GM21737 (cell line): ENCODE data around the gene RPS6KA2.
"Not testable (repeated sequence)": the region's sequence is repeated elsewhere in the genome, so short reads cannot be mapped to it uniquely, and the experiment has no call there.

Experiments used
- ATAC-seq: cut with Tn5 transposase; IDR thresholded peaks from one replicate; pipeline ENCODE4 v1.9.1; 2021; ENCODE audit warnings: mild to moderate bottlenecking, moderate library complexity; ENCODE audit not compliant: unreplicated experiment

The RPS6KA2 gene

GRCh38 chr6:166636191-166636933 lies 9.3 kb upstream of the RPS6KA2 start:
- no peak for ATAC-seq

GRCh38 chr6:166635013-166635970 lies 8.2 kb upstream of the RPS6KA2 start:
- ATAC-seq = no peak

GRCh38 chr6:166634581-166634980 lies 7.5 kb upstream of the RPS6KA2 start:
- ATAC-seq = not testable (repeated sequence)

GRCh38 chr6:166633732-166634535 lies 6.9 kb upstream of the RPS6KA2 start:
- no peak for ATAC-seq

GRCh38 chr6:166632731-166633130 lies 5.7 kb upstream of the RPS6KA2 start:
- no peak for ATAC-seq

GRCh38 chr6:166630462-166630861 lies 3.4 kb upstream of the RPS6KA2 start:
- no peak for ATAC-seq

- no peak for ATAC-seq
Measured at GRCh38 chr6:166629628-166630027, 2.6 kb upstream of the RPS6KA2 start.

- peak; percentile 16 for ATAC-seq
Measured at GRCh38 chr6:166627875-166628801, 1.1 kb upstream of the RPS6KA2 start.

GRCh38 chr6:166626177-166627032 lies 646 bp downstream of the RPS6KA2 start:
- ATAC-seq = peak; percentile 3

- ATAC-seq = no peak
Measured at GRCh38 chr6:166625356-166625755, 1.7 kb downstream of the RPS6KA2 start.

- ATAC-seq = no peak
Measured at GRCh38 chr6:166624275-166624674, 2.8 kb downstream of the RPS6KA2 start.

- no peak for ATAC-seq
Measured at GRCh38 chr6:166623318-166623717, 3.7 kb downstream of the RPS6KA2 start.

GRCh38 chr6:166621114-166621540 lies 5.9 kb downstream of the RPS6KA2 start:
- ATAC-seq = no peak

GRCh38 chr6:166620478-166621113 lies 6.5 kb downstream of the RPS6KA2 start:
- ATAC-seq = no peak

GRCh38 chr6:166619912-166620311 lies 7.1 kb downstream of the RPS6KA2 start:
- no peak for ATAC-seq

GRCh38 chr6:166618866-166619761 lies 7.9 kb downstream of the RPS6KA2 start:
- no peak for ATAC-seq

GRCh38 chr6:166618251-166618650 lies 8.8 kb downstream of the RPS6KA2 start:
- no peak for ATAC-seq
